ENCODE data around the gene RCBTB2.

DNA sequence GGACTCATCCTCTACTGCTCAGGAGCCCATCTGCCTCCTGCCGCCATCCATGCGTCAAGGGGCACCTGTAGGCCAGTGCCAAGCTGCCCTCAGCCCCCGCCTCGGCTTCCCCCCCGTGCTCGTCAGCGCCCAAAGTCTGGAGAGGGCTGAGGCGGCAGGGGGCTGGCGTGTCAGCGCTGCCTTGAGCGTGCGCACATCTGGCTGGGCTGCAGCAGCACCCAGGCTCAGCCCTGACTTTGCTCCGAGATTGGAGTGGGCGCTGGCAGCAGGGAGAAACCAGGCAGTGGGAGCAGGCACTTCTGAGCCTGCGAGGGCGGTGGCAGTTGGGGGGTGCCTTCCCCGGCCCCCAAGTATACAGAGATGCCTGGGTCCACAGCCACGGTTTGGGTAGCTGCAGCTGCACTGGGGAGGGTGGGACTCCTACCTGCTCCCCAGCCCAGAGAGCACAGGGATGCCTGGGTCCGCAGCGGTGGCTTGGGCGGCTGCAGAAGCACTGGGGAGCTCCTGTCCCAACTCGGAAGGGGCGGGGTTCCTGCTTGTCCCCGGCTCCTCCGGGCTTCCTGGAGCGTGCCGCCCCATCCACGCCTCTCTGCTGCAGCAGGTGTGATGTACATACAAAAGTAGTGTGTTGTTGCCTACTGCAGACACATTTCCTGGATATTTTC lies 75.2 kb downstream of the RCBTB2 start:
- no peak for TF ChIP-seq POLR2AphosphoS5 (IDR thresholded peaks at IDR 0.05; ENCODE audit: low read depth, low read length)
- TF ChIP-seq, protein P1, sequence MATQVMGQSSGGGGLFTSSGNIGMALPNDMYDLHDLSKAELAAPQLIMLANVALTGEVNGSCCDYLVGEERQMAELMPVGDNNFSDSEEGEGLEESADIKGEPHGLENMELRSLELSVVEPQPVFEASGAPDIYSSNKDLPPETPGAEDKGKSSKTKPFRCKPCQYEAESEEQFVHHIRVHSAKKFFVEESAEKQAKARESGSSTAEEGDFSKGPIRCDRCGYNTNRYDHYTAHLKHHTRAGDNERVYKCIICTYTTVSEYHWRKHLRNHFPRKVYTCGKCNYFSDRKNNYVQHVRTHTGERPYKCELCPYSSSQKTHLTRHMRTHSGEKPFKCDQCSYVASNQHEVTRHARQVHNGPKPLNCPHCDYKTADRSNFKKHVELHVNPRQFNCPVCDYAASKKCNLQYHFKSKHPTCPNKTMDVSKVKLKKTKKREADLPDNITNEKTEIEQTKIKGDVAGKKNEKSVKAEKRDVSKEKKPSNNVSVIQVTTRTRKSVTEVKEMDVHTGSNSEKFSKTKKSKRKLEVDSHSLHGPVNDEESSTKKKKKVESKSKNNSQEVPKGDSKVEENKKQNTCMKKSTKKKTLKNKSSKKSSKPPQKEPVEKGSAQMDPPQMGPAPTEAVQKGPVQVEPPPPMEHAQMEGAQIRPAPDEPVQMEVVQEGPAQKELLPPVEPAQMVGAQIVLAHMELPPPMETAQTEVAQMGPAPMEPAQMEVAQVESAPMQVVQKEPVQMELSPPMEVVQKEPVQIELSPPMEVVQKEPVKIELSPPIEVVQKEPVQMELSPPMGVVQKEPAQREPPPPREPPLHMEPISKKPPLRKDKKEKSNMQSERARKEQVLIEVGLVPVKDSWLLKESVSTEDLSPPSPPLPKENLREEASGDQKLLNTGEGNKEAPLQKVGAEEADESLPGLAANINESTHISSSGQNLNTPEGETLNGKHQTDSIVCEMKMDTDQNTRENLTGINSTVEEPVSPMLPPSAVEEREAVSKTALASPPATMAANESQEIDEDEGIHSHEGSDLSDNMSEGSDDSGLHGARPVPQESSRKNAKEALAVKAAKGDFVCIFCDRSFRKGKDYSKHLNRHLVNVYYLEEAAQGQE (IDR thresholded peaks at IDR 0.05; ENCODE audit: insufficient read depth in 1 of 2, low read depth in 2 of 2, low read length in 2 of 2): no peak
